ENCODE results near the gene LNX1.

The LNX1 gene

DNA sequence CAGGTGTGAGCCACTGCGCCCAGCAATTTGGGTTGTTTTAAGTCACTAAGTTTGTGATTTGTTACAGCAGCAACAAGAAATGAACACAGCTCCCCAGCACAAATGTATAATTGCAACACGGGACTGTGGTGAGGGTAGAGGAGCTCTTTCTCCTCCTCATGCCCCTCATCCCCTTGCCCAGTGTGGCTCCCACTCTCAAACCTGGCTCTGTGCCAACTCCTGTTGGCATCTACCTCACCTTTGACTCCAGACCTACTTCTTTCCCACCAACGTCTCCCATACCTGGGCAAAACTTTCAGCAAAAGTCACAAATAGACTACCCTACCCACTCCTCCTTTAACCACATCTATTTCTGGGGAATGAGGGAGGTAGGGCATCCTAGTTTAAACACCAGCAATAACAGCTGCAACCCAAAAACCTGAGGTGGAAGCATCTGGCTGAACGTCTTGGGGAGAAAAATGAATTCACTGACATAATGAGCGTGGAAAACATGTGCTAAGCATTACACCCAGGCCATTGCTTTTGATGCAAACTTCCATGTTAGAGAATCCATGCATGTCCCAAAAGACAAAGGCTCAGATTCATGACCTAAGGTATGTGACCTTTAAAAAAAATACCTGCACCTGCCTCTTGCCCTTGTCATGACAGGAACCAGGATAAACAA, 19.2 kb downstream of the LNX1 start:
- no peak for DNase-seq

DNA sequence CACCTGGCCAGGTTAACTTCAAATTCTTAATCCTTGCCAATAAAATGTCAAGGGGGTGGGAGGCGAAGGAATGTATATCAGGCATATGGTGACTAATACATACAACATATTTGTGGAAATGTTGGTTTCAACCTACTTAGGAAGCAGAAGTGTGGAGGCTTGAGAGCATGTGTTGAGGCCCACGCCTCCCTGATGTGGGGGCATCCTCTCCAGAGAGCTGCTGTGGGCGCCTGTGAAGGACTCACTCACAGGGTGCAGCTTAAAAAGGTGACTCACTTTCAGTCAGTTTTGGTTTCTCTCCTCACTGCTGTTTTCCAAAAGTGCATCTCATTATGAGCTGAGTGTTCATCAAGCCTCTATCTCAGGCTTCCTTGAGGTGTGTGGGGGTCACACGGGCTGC, 27.5 kb downstream of the LNX1 start:
- DNase-seq, result no peak

DNA sequence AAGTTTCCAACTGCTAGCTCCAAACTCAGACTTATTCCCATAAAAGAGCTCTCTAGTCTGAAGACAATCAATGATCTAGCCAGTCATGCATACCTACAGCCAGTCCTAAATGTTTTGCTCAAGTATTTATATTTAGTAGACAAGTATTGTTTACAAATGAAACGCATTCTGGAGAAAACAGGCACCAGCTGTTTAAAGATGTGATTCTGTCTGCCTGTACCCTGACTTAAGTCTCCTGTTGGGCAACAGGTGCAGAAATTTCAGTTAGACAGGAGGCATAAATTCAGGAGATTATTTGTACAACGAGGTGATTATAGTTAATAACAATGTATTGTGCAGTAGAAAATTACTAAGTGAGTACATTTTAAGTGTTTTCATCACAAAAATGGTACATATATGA, 28.9 kb downstream of the LNX1 start:
- no peak for DNase-seq

DNA sequence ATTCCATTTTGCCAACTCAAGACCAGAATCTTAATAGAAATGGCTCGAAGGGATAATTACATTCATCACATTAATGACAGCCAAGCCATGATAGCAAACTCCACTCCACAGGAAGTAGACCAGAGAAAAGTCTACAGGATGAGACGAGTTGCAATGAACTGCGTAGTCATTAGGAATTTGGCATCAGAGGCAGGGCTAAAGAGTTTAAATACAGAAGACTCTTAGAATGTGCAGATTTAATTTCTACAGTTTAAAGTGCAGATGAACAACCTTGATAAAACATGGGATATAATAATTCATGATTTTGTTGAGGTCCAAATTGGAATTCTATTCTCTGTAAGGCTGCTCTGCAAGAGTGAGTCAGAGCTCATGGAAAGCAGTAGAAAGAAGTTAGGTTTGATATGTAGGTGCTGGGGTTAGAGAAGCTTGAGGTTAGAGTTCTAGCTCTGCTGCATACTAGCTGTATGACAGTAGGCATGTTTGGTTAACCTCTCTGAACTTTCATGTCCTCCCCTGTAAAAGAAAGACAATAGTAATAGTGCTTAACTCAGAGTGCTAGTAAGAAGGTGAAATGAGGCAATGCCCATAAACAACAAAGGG, 32.2 kb downstream of the LNX1 start:
- no peak for DNase-seq

DNA sequence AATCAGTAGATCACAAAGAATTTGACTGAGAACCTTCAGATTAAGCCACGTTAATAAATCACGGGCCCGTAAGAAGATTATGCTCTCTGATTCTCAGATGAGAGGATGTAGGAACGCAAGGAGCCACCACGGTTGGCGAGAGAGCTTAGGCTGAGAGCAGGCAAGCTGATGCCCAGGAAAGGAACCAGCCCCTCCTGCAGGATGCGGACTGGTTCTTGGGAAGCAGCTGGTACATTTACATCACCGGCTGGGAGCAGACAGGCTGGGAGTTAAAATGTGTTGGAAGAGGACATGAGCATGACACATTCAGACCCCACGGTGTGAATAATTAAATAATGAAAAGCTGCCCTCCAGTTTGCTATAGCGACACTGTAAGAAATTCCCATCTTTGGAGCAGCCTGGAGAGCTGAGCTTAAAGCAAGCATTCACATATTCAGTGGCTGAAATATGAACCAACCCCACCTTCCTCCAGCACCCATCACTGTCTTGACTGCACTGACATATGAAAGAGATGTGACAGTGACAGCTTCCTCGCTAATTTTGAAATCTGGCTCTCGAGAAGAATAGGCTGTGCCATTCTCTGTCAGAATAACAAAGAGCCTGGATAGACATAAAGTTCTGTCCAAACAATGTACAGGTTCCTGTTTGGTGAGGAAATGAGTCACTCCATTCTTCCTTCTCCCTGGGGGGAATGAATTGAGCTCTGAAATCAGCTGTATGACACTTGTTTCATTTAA, 33.1 kb downstream of the LNX1 start:
- DNase-seq, result no peak

DNA sequence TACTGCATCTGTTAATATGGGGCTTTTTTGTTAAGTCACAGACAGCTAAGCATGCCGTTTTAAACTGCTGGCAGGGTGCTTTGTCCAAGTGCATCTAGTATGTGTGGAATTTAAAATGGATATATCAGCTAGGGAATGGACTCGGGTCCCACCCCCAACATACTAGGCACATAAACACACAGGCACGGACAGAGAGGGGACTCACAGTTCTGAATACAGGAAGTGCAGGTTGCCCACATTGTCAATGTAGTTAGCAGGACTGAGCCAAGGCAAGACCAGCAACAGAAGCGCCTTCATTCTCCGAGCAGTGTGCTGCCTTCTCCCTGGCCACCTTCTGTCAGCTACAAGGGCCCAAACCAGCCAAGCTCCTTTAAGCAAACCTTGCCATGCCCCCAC, 33.6 kb downstream of the LNX1 start:
- no peak for DNase-seq

DNA sequence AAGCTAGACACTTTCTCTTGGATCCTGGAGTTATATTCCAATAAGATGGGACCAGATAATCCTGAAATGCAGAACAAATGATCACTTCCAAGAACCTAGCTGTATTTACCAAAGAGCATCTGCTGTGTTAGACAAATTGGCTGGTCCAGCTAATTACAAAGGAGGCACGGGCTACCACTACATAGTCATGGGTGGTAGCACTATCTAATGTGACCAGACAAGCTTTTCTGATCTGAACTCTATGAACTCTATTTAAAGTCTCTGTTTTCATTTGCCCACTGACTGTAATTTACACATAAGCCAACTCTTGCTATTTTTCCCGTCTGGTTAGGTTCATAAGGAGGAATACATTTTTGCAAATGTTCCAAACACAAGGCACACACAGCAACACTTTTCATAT, 34.6 kb downstream of the LNX1 start:
- no peak for DNase-seq

DNA sequence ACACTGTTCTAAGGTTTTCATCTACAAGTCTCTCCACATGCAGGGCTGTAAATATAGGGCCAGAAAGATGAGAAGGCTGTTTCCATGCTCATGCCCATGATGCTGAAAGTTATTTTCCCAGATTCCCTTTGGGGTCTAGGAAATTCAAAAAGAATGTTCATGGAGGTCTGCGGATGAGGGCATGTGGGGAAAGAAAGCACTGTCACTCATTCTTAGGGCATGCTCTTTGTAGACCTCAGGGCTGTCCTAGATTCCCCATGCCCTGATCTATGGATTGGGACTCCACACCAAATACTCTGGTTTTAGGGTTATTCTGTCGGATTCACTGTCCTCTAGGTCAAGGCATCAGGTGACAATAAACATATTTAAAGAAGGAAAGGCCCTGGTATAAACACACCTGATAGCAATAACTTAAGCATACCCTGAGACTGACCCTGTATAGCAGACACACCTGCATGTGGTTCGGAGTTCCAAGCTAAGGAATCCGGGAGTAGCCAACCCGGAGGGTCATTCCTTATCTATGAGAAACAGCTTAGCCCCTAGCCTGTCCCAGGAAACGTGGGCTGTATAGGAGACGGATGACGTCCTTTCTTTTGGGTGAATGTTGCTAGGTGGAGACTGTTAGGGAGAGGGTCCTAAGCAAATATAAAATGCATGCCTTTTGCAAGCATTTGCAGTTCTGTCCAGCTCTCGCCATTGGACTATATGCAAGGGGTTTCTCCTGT, 37.6 kb downstream of the LNX1 start:
- no peak for DNase-seq

DNA sequence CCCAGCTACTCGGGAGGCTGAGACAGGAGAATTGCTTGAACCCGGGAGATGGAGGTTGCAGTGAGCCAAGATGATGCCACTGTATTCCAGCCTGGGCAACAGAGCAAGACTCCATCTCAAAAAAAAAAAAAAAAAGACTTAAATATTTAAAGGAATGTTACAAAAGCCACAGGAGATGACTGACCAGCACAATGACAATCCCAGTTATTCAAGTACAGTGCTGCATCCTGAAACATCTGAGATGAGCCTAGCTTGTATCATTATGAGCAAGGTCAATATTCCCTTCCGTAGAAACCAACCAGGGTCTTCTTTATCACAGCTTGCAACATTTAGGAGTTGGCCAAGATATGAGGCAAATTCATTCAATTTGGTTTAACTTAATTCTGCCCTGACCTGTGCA, 38.6 kb downstream of the LNX1 start:
- no peak for DNase-seq

DNA sequence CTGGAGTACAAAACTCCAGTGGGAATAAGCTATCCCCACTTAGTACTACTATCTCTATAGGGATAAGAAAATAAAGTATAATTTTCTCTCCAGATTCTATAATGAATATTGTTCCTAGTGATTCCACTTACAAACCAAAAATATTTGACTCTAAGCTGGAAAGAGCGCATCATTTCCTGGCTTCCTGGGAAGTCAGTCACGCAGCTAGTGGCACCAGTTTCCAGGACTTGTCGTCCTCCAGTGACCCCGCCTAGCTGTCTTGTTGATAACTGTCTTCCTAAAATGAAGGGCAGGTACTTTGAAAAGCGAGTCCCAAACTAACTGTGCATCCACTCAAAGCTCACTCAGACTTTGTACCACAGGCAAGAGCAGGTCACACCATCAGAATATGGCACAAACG, 39.3 kb downstream of the LNX1 start:
- no peak for DNase-seq

DNA sequence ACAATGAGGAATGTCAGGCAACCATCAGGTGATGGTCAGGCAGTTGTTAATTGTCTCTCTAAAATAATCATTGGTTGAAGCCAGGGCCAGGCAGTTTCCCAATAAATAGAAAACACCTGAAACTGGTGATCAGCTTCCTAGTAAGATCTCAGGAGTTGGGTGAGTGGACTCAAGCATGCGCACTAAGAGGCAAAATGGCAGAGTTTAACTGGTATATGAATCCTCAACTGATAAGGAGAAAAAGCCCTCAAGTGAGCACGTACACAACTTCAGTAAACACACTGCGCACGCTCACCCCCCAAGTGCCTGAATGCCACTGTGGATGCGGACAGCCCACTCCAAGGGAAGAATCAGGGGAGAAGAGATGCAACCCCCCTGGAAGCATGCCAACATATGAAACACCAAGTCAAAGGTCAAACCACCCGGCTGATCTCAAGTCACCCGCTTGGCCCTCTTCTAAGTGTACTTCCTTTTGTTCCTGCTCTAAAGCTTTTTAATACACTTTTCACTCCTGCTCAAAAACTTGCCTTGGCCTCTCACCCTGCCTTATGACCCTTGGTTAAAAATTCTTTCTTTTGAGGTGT, 39.9 kb downstream of the LNX1 start:
- no peak for DNase-seq

DNA sequence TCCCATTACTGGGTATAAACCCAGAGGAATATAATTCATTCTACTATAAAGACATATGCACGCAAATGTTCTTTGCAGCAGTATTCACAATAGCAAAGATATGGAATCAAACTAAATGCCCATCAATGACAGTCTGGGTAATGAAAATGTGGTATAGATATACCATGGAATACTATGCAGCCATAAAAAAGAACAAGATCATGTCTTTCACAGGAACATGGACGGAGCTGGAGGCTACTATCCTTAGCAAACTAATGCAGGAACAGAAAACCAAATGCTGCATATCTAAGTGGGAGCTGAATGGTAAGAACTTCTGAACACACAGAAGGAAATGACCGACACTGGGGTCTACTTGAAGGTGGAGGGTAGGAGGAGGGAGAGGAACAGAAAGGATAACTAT, 42.6 kb downstream of the LNX1 start:
- DNase-seq, result no peak

DNA sequence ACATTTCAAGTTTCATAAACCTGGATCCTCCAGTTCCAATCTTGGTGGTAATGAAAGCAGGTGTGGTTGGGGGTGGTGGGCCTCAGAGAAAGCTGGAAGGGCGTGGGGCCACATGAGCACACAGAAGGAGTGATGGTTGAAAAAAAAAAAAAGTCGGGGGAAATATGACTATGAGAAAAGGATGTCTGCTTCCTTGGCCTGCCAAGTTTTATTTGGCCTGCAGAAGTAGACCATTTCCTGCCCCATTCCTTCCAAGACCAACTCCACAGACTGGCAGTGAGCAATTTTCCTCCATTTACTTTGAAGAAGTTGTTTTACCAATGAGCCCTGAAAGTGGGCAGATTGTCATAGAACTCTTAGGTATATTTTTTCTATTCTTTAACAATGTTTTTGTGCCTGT, 43.3 kb downstream of the LNX1 start:
- DNase-seq, result no peak

DNA sequence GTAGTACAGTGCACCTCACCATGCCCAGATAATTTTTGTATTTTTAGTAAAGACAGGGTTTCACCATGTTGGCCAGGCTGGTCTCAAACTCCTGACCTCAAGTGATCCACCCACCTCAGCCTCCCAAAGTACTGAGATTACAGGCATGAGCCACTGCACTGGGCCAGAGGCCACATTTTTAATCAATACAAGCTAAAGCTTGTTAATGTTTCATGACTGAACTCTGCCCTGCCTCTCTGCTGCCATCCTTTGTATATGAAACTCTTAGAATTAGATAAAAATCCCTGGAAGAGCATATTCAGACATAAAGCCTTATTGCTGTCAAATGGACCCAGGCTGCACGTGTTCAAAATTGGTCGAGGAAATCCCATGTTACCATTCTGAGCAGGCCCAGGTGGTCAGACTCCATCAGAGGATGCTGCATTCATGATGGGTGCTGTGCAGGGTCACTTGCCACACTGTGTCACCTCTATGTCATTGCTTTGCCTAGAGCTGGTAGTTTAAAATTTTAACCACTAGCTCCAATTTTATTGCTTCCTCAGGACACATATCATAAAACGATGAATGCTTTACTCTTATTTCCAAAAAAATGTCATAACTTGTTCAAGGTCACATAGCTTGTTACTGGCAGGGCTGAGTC, 45.2 kb downstream of the LNX1 start:
- no peak for DNase-seq

DNA sequence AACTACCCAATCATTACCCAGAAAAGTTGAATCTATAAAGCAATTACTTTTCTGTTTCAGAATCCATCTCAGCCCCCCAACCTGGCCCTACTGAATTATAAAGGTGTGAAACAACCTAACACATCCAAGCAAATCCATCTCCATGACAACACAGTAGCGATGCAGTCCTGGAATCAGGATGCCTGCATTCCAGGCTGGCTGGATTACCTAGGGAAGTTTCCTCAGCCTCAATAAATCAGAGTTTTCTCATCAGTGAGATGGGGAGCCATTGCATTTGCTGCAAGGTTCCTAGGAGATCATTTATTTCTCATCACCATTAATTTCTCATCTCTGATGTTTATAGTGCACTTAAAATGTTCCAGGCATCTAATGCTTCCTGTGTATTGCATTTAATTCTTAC, 46.0 kb downstream of the LNX1 start:
- DNase-seq, result no peak

DNA sequence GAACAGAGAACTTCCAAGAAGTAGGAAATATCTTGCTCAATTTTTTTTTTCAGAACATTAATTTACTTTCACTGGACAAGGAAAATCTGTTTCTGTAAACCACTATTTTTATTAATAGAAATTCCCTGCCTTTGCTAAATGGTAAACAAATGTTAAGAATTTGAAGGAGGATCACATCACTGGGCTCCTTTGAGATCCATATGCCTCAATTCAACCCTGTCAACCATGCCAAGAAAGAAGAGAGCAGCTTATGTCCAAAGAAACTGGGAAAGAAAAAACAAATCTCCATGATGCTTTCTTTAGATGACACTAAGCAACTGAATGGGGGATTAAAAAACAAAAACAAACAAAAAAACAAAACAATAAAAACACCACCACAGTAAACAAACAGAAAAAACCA, 47.7 kb downstream of the LNX1 start:
- no peak for DNase-seq

DNA sequence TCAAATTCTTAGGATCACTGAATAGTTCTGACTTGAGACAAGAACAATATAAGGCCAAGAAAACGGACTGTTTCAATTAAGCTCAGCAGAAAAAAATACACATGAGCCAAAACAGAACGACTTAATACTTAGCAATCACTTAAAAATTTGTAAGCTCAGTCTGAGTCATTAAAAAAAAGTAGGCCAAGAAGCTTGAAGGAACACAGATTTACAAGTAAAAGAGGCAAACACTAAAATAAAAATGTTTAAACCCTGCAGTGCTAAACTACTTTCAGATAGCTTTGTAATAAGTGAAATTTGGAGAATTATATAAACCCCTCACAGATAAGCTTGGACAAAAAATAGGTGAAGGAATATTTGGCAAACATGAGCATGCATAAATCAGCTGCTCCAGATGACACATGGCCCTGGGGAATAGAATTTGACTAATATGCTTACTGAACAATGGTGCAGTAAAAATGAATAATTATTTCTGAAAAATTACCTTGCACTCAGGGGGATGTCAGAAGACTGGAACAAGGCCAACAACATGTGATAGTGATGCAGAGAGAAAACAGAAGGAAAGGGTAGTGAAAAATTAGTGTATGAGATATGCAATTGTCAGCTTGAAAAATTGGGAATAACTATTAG, 49.6 kb downstream of the LNX1 start:
- DNase-seq, result no peak

DNA sequence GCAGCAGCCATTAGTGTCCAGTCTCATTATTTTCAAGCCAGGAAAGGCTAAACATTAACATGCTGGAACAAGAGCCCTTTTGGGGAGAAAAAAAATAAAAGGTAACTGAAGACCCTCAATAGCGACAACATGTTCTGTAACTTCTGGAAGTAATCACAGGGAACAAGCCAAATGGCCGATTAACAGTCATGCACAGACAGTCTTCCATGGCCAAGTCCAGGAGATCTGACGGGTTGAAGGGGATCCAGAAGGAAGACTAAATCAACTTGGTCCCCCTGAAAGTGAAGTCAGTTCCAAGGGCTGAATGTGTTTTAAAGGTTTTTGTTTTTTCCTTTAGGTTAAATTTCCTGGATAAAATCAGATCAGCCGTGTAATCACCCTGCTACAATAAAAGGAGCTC, 52.5 kb downstream of the LNX1 start:
- DNase-seq, result no peak

DNA sequence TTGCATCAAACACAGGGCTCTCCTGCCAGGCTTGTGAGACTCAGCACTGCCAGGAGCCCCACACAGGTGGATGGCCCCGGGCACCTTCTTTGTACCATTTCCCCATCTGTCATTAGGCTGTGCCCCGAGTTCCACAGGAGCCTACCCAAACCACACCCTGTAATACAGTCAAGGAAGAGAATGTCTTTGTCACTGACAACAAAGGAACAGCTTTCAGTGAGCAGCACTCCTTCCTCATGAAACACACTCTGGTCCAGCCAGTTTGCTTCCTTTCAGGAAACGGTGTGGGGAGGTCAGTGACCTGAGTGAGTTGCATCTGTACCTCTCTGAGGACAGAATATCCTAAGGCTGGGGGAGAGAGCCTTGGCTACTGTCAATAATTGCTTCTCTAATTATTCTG, 53.7 kb downstream of the LNX1 start:
- no peak for DNase-seq

DNA sequence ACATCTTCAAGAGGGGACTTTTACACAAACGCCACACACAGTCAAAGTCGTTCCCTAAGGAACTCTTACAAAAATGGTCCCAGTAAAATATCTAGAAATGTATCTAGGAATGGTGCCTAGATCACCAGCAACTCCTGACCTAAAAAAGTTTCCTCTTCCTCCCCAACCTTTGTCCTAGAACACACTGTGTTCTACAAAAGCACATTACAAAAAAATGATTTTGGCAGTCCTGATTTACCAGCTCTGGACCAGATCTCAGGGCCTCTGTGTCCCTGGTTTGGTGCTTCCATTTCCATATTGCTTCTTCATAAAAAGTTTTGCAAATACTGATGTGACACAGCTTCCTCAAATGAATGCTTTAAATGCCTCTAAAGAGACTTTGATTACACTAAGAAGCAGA, 55.0 kb downstream of the LNX1 start:
- DNase-seq, result no peak

DNA sequence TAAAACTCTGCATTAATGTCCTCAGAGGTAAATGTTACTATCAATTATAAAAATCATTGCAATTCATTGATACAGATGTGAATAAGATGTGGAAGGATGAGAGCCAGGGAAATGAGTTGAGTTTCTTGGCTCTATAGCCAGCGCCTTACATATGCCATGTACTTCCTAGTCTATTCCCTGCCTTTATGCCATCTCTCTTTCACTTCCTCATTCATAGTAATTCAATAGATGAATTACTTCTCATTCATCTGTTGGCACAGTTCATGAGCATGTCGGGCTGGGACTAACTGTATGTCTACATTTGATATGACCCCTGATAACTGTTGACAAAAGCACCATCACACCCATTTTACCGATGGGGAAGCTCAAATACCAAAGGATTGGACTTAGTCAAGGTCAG, 55.7 kb downstream of the LNX1 start:
- DNase-seq, result no peak

DNA sequence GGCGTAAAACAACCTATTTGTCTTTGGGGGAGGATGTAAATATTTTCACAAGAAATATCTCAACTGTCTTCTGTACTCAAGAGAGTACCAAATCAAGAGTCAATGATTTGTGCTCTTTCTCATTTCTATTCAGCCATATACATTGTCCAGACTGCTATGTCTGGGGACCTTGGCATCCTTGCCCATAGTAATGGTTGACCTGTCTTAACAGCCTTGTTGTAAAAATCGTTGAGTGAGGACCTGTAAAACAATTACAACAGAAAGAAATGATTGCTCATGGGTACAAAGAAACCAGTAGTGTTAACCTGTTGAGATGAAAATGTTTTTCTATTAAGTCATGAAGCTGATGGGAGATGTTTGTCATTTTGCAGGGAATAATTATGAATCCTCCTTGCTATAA, 56.6 kb downstream of the LNX1 start:
- no peak for DNase-seq

DNA sequence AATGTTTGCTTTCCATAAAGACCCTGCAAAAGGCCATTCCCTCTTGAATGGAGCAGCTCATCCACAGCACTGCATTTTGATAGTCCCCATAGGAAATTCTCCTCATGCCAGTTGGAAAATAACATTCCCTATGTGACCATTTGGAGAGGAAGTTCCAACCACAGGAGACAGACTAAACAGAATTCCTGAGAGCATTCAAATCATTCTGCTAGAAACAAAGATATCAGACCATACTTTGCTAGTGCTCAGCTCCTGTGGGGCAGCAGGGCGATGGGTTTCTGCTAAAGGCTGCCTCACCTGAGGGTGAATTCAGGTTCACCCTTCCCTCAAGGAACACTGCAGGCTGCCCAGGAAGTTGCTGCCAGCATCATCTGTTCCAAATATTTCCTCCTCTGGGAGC, 58.8 kb downstream of the LNX1 start:
- DNase-seq, result no peak
